Measurements from ENCODE around the gene PTPRCAP. TPM values are rescaled to one million over a fixed set of nuclear protein-coding genes. Genes with fewer than 3 reads are reported as not detected.

Gene PTPRCAP
- polyA plus RNA-seq, 3 donors from 2014 or later: 1,315 to 1,354 (median 1,351) TPM

GRCh38 chr11:67421430-67422031, 16.0 kb downstream of the PTPRCAP start:
- peaks cover 48 to 53% of the 10 kb centered on the region in 2 donors for H3K4me1 Mint-ChIP-seq
- H3K27me3 Mint-ChIP-seq (ENCODE audit: low read depth in 3 of 3): peaks cover 0 to 13% (median 0%) of the 10 kb centered on the region in 3 donors
- H3K36me3 Mint-ChIP-seq: no peaks in the 10 kb centered on the region
- H3K27ac Mint-ChIP-seq: peak overlapping the region; percentile 66 to 91 (median 88)
- no peaks in the 10 kb centered on the region for H3K9me3 Mint-ChIP-seq
- H3K4me3 Mint-ChIP-seq: peak overlapping the region; percentile 58 to 77 (median 70)
- no peak for DNase-seq

DNA sequence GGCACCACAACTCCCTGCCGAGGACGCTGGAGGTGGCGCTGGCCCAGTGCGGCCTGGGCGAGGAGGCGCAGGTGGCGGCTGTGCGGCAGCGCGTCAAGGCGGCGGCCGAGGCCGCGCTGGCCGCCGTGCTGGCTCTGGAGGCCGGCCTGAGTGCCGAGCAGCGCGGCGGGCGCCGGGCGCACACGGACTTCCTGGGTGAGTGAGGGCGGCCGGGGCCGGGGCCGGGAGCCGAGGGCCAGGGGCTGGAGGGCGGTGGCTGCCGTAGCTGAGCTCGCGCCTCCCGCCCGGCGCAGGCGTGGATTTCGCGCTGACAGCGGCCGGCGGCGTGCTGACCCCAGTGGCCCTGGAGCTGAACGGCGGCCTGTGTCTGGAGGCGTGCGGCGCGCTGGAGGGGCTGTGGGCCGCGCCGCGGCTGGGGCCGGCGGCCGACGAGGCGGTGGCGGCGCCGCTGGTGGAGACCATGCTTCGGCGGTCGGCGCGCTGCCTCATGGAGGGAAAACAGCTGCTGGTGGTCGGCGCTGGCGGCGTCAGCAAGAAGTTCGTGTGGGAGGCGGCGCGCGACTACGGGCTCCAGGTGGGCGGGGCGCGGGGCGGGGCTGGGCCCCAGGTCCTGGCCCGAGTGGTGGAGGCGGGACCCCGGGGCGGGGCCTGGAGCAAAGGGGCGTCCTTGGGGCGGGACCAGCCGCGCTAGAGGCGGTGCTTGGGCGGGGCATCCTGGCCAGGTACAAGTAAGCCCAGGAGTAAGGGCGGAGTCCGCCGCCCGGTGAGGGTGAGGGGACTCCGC, 16.6 kb downstream of the PTPRCAP start:
- H3K4me3 Mint-ChIP-seq: peak overlapping the region; percentile 75 to 82 (median 77)
- peaks cover 55 to 60% of the 10 kb centered on the region in 2 donors for H3K4me1 Mint-ChIP-seq
- H3K9me3 Mint-ChIP-seq: no peaks in the 10 kb centered on the region
- peak overlapping the region; percentile 66 to 91 (median 88) for H3K27ac Mint-ChIP-seq
- peak; percentile 98 for DNase-seq
- H3K27me3 Mint-ChIP-seq (ENCODE audit: low read depth in 3 of 3): peaks cover 0 to 8% (median 0%) of the 10 kb centered on the region in 3 donors
- H3K36me3 Mint-ChIP-seq: no peaks in the 10 kb centered on the region

- no peak for DNase-seq
- H3K4me1 Mint-ChIP-seq: peaks cover 55 to 61% of the 10 kb centered on the region in 2 donors
- H3K27me3 Mint-ChIP-seq (ENCODE audit: low read depth in 3 of 3): peaks cover 0 to 8% (median under 1%) of the 10 kb centered on the region in 3 donors
These were observed 17.3 kb downstream of the PTPRCAP start for GRCh38 chr11:67420147-67420645.

GRCh38 chr11:67419325-67420049, 18.0 kb downstream of the PTPRCAP start:
- Mint-ChIP-seq H3K36me3 (no peaks in the 10 kb centered on the region), H3K27ac (peak overlapping the region; percentile 76 to 86 (median 85))

More at GRCh38 chr11:67420147-67420645, 17.3 kb downstream of the PTPRCAP start:
- Mint-ChIP-seq H3K9me3 (no peaks in the 10 kb centered on the region), H3K4me3 (peak overlapping the region; percentile 71 to 82 (median 77)), H3K36me3 (no peaks in the 10 kb centered on the region), H3K27ac (peak overlapping the region; percentile 76 to 86 (median 84))

GRCh38 chr11:67418476-67419281, 18.8 kb downstream of the PTPRCAP start:
- Mint-ChIP-seq H3K27ac (peak overlapping the region; percentile 51 to 86 (median 81)), H3K4me1 (peaks cover 63 to 66% of the 10 kb centered on the region in 2 donors), H3K27me3 (ENCODE audit: low read depth in 3 of 3) (peaks cover 0 to 10% (median 1%) of the 10 kb centered on the region in 3 donors), H3K9me3 (no peaks in the 10 kb centered on the region), H3K36me3 (no peaks in the 10 kb centered on the region), H3K4me3 (peak overlapping the region; percentile 56 to 77 (median 74))
- peak in 1 of 3 donors; percentile 50 for DNase-seq

More at GRCh38 chr11:67419325-67420049, 18.0 kb downstream of the PTPRCAP start:
- no peaks in the 10 kb centered on the region for H3K9me3 Mint-ChIP-seq
- peaks cover 0 to 10% (median 1%) of the 10 kb centered on the region in 3 donors for H3K27me3 Mint-ChIP-seq (ENCODE audit: low read depth in 3 of 3)
- H3K4me1 Mint-ChIP-seq: peaks cover 57 to 61% of the 10 kb centered on the region in 2 donors
- H3K4me3 Mint-ChIP-seq: peak overlapping the region; percentile 71 to 82 (median 77)
- DNase-seq: no peak

GRCh38 chr11:67417425-67417824, 20.1 kb downstream of the PTPRCAP start:
- Mint-ChIP-seq H3K9me3 (no peaks in the 10 kb centered on the region), H3K27ac (peak overlapping the region in 4 of 6 donors; percentile 64 to 96 (median 85)), H3K27me3 (ENCODE audit: low read depth in 3 of 3) (peaks cover 0 to 15% (median 1%) of the 10 kb centered on the region in 3 donors), H3K36me3 (no peaks in the 10 kb centered on the region), H3K4me1 (peaks cover 69 to 71% of the 10 kb centered on the region in 2 donors), H3K4me3 (peak overlapping the region in 2 of 5 donors; percentile 47 to 70)
- no peak for DNase-seq

DNA sequence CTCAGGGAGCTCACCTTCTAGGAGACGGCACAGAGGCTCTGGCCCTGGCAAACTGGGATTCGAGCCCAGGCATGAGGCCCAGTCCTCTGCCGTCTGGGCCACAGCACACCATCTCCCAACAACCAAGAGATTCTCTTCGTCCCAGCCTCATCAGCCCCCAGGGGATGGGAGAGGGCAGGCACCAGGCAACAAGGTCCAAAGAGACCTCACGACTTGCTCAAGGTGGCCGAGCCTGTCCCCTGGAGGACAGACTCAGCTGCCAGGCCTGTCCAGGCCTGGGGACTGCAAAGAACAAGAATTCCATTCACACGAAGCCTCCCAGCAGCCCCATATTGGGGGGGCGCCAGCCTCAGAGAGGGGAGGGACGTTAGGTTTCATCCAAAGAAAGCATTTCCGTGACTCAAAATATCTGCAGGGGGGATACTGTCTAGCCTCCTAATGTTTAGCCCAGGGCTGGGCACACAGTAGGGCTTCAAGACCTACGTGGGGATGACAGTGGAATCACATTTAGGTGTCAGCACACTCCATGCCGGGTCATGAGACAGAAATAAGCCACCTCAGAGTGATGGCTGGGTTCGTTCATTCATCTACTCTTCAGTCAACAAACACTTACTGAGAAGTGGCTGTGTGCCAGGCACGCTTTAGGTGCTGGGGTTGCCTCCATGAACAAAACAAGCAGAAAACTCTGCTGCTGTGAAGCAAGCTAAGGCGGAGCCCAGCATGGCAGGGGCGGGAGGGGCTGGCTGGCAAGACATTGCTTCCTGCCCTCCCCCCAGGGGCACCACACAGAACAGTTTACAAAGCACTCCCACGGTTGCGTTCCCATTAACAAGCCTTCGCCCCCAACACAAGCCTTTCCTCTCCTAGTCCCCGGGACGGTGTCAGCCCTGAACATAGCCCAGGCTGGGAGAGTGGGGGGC, 20.8 kb downstream of the PTPRCAP start:
- Mint-ChIP-seq H3K27ac (peak overlapping the region; percentile 62 to 96 (median 88)), H3K36me3 (no peaks in the 10 kb centered on the region), H3K4me1 (peaks cover 76 to 78% of the 10 kb centered on the region in 2 donors), H3K27me3 (ENCODE audit: low read depth in 3 of 3) (peaks cover 0 to 15% (median 1%) of the 10 kb centered on the region in 3 donors), H3K9me3 (no peaks in the 10 kb centered on the region), H3K4me3 (peak overlapping the region; percentile 73 to 89 (median 82))
- DNase-seq: peak in 1 of 3 donors; percentile 77

- Mint-ChIP-seq H3K9me3 (no peaks in the 10 kb centered on the region), H3K4me1 (peaks cover 81 to 82% of the 10 kb centered on the region in 2 donors), H3K36me3 (no peaks in the 10 kb centered on the region), H3K27ac (peak within 1 kb of the TSS; percentile 62 to 96 (median 88)), H3K4me3 (peak within 1 kb of the TSS; percentile 73 to 89 (median 82)), H3K27me3 (ENCODE audit: low read depth in 3 of 3) (peaks cover 0 to 11% (median 1%) of the 10 kb centered on the region in 3 donors)
- no peak for DNase-seq
These were observed 21.8 kb downstream of the PTPRCAP start, which contains the start of gene CARNS1 for GRCh38 chr11:67415501-67416304. TSS of gene CARNS1 (plus strand) at chr11:67415678. CDS start at chr11:67416200, 522 bp downstream.

- Mint-ChIP-seq H3K27me3 (ENCODE audit: low read depth in 3 of 3) (peaks cover 0 to 14% (median 3%) of the 10 kb centered on the region in 3 donors), H3K36me3 (no peaks in the 10 kb centered on the region), H3K27ac (peak overlapping the region in 5 of 6 donors; percentile 62 to 85 (median 82)), H3K9me3 (no peaks in the 10 kb centered on the region), H3K4me3 (peak overlapping the region; percentile 52 to 81 (median 73)), H3K4me1 (peaks cover 84 to 85% of the 10 kb centered on the region in 2 donors)
- no peak for DNase-seq
These were observed 24.1 kb downstream of the PTPRCAP start for GRCh38 chr11:67413266-67413849.

- peak overlapping the region in 2 of 5 donors; percentile 70 to 74 for H3K4me3 Mint-ChIP-seq
- peaks cover 84 to 85% of the 10 kb centered on the region in 2 donors for H3K4me1 Mint-ChIP-seq
- no peaks in the 10 kb centered on the region for H3K9me3 Mint-ChIP-seq
- DNase-seq: no peak
- H3K27me3 Mint-ChIP-seq (ENCODE audit: low read depth in 3 of 3): peaks cover 2 to 15% (median 3%) of the 10 kb centered on the region in 3 donors
- H3K36me3 Mint-ChIP-seq: no peaks in the 10 kb centered on the region
- peak overlapping the region; percentile 0 to 85 (median 74) for H3K27ac Mint-ChIP-seq
These were observed 24.8 kb downstream of the PTPRCAP start for GRCh38 chr11:67412495-67413179.
